MM.1S (cell line): Measurements from ENCODE around the gene SNTA1.

Source experiments
- CTCF ChIP-seq: fragments of 300-600 bp; sonication (generic); IDR thresholded peaks from 2 replicates; pipeline ENCODE4 v1.5.1; 2016; ENCODE audit warnings: antibody characterized with exemption, low read length, mixed read lengths
- EZH2 ChIP-seq: fragments of 300-600 bp; sonication (generic); optimal IDR thresholded peaks from 2 replicates; pipeline ENCODE3; 2017; ENCODE audit warnings: low read depth, mild to moderate bottlenecking, antibody characterized with exemption, low read length, mixed read lengths
- EZH2phosphoT487 ChIP-seq: fragments of 300-600 bp; sonication (generic); IDR thresholded peaks from 2 replicates; pipeline ENCODE4 v1.6.1; 2018; ENCODE audit warnings: antibody characterized with exemption, low read length

GRCh38 chr20:33490934-33491656 is 47.5 kb upstream of the SNTA1 start:
- TF ChIP-seq CTCF (no peak), EZH2phosphoT487 (no peak), EZH2 (no peak)
